Cardiac muscle cell (in vitro differentiated cells and primary cell): ENCODE results near the gene SESN2. TPM values are rescaled to one million over a fixed set of nuclear protein-coding genes. Genes with fewer than 3 reads are reported as not detected.
A peak's percentile ranks its signal among the peaks of the same experiment; 100 is the strongest.

Experiments used
- DNase-seq, 2 donors: peaks; one replicate each; pipeline versions ENCODE4 v3.0.0 to v3.0.0-alpha.2; 2010 to 2017; ENCODE audit warnings: low read depth in 1 of 2, low spot score in 1 of 2
- H3K27ac ChIP-seq: fragments of 200-600 bp; sonication (generic); 2 replicates; pipeline ENCODE4 v1.5.1; 2016
- H3K27me3 ChIP-seq: fragments of 200-600 bp; sonication (generic); 2 replicates; pipeline ENCODE4 v1.6.0; 2016; ENCODE audit warnings: control low read depth
- H3K36me3 ChIP-seq: fragments of 200-600 bp; sonication (generic); 2 replicates; pipeline ENCODE4 v1.5.1; 2016; ENCODE audit warnings: control low read depth
- H3K4me1 ChIP-seq: fragments of 200-600 bp; sonication (generic); 2 replicates; pipeline ENCODE4 v1.8.1; 2017; ENCODE audit warnings: low read depth, mild to moderate bottlenecking, mixed run types
- H3K4me3 ChIP-seq: fragments of 200-600 bp; sonication (generic); 2 replicates; pipeline ENCODE4 v1.5.1; 2016; ENCODE audit warnings: mild to moderate bottlenecking
- H3K9me3 ChIP-seq: fragments of 200-600 bp; sonication (generic); 2 replicates; pipeline ENCODE4 v1.5.1; 2017; ENCODE audit warnings: low read depth, mild to moderate bottlenecking, control low read depth
- polyA plus RNA-seq: library from polyadenylated mRNA; unstranded; fragments of >200 nt; fragmentation: Nextera tagmentation; extraction: Ambion mirVana; gene quantifications from 2 replicates; pipeline ENCODE4 v1.2.1, GENCODE V29; 2016
- total RNA-seq: library from RNA; depleted of rRNA; stranded (reverse); fragments of >200 nt; gene quantifications from 2 replicates; pipeline ENCODE4 v1.2.3, GENCODE V29; 2016
- TF ChIP-seq, protein P1 (sequence below): IDR thresholded peaks from 2 replicates; pipeline ENCODE4 v1.5.1; 2012; ENCODE audit warnings: low read depth, mild to moderate bottlenecking, low read length

The SESN2 gene
- total and polyA plus RNA-seq, 2 experiments from 2014 or later: 24.6 to 24.8 TPM

DNA sequence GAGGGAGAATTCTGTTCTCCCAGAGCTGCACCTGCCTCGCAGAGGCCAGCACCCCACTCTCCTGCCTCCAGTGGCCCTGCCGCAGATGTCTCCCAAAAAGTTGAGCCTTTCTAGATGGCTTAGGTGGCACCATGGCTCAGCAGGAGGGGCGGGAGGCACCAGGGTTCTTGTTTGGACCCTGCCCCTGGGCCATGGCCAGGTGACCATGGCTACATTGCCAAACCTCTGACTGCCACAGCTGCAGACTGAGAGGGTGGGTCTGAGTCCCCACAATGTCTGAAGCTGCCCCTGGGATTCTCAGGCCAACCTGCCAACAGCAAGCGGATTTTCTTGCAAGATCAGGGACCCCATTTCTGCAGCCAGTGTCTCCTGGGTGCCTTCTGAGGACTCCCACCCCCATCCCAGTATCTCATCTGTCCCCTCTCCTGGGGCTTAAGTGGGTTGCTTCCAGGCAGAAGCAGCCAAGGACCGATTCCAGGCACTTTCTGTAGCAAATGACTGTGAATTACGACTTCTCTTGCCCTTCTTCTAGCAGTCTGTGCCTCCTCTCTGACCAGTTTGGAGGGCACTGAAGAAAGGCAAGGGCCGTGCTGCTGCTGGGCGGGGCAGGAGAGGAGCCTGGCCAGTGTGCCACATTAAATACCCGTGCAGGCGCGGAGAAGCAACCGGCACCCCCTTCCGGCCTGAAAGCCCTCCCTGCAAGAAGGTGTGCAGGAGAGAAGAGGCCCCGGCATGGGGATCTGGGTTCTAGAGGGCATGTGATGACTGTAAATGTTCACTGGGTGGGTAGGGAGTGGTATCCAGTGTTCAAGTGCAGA is 22.5 kb downstream of the SESN2 start:
- H3K27me3 ChIP-seq: no peaks in the 10 kb centered on the region
- DNase-seq: no peak
- peaks cover 25% of the 10 kb centered on the region for H3K36me3 ChIP-seq
- no peak overlapping the region for H3K4me3 ChIP-seq
- no peaks in the 10 kb centered on the region for H3K9me3 ChIP-seq
- TF ChIP-seq, protein P1, sequence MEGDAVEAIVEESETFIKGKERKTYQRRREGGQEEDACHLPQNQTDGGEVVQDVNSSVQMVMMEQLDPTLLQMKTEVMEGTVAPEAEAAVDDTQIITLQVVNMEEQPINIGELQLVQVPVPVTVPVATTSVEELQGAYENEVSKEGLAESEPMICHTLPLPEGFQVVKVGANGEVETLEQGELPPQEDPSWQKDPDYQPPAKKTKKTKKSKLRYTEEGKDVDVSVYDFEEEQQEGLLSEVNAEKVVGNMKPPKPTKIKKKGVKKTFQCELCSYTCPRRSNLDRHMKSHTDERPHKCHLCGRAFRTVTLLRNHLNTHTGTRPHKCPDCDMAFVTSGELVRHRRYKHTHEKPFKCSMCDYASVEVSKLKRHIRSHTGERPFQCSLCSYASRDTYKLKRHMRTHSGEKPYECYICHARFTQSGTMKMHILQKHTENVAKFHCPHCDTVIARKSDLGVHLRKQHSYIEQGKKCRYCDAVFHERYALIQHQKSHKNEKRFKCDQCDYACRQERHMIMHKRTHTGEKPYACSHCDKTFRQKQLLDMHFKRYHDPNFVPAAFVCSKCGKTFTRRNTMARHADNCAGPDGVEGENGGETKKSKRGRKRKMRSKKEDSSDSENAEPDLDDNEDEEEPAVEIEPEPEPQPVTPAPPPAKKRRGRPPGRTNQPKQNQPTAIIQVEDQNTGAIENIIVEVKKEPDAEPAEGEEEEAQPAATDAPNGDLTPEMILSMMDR: no peak
- H3K27ac ChIP-seq: no peak overlapping the region
- no peaks in the 10 kb centered on the region for H3K4me1 ChIP-seq

DNA sequence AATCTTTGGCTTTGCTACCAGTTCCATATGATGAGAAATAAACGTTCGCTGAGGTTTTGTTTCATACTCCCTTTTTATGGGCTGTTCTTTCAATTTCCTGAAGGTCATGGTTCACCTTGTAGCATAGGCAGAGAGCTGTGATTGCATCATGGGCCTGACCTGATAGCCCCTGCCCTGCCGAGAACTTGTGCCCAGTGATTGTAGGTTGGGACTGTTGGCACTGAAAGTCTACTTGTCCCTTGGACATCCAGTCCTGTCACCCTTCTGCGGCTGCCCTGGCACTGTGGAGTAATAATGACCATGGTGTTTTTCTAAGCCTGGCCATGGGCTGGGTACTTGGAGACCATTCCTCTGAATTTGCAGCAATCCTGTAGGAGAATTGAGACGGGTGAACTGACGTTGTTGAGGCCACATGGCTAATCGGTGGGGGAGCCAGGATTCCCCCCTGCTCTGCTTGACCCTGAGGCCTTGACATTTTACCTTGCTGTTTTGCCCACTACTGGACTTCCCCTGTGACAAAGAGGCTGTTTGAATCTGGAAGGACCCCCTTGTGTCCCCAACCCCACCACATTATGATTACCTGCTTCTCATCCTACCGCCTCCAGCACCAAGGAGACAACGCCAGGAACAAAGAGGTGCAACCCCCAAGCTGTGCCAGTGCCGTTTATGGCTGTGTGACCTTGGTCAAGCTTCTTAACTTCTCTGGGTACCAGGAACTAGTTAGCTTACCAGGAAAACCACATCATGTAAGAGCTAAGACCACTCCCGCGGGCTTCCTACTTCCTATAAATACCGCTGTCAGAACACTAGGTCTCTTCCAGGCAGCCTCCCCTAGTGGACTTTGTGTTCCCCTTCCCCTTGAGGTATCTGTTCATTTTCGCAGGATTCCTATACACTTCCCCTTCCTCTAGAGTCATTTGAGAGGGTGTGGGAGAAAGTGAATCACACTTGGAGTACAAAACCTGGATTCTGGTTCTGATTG is 23.4 kb downstream of the SESN2 start:
- Histone ChIP-seq H3K27ac (no peak overlapping the region), H3K27me3 (no peaks in the 10 kb centered on the region), H3K9me3 (no peaks in the 10 kb centered on the region), H3K4me3 (no peak overlapping the region), H3K36me3 (peaks cover 20% of the 10 kb centered on the region), H3K4me1 (no peaks in the 10 kb centered on the region)
- TF ChIP-seq, protein P1: no peak
- DNase-seq: no peak

DNA sequence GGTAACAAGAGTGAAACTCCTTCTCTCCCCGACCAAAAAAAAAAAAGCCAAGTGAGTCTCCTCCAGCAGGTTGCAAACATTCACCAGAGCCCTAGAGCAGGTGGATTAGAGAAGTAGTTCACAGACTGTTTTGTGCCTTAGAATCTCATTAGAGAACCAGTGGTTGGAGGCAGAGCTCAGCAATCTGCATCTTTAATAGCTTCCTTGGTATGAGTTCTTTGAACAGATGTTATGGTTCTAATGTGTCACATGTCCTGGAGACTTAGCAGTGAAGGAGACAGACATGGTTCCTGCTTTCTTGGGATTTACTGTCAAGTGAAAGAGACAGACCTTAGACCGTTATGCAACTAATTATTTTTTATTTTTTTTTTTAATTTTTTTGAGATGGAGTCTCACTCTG is 26.8 kb downstream of the SESN2 start:
- Histone ChIP-seq H3K4me3 (no peak overlapping the region), H3K27ac (no peak overlapping the region), H3K36me3 (no peaks in the 10 kb centered on the region), H3K4me1 (no peaks in the 10 kb centered on the region), H3K9me3 (no peaks in the 10 kb centered on the region), H3K27me3 (no peaks in the 10 kb centered on the region)
- DNase-seq: no peak
- TF ChIP-seq, protein P1: no peak

DNA sequence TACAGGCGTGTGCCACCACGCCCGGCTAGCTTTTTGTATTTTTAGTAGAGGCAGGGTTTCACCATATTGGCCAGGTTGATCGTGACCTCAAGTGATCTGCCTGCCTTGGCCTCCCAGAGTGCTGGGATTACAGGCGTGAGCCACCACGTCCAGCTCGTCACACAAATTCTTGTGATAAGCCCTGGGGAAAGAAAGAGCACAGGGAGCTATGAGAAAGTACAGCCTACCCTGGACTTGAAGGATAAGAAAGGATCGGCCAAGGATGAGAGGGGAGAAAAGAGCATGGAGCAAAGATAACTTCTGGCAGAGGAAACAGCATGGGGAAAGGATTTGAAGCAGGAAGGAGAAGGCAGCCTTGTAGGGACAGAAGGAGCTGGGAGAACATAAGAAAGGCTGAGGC is 29.2 kb downstream of the SESN2 start:
- peak in 1 of 2 donors; percentile 39 for DNase-seq

DNA sequence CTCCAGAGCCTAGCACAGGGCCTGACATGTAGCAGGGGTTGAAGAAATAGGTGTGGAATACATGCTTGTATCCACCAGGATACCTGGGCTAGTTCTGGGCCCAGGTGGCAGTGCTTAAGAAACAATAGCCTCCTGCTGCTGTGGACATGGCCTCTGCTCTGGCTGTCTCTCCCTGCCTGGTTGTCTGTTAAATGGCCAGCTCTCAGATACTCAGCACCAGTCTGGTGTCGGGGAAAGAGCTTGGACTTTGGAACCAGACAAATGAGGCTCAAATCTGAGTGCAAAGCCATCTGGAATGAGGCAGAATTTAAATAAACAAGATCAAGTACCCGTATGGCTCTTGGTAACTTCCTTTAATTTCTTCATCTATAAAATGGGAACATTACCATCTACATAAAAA is 31.5 kb downstream of the SESN2 start:
- H3K4me3 ChIP-seq: no peak overlapping the region
- DNase-seq: no peak

More for the DNA sequence above, 29.2 kb downstream of the SESN2 start:
- H3K27me3 ChIP-seq: no peaks in the 10 kb centered on the region
- no peaks in the 10 kb centered on the region for H3K4me1 ChIP-seq
- H3K9me3 ChIP-seq: no peaks in the 10 kb centered on the region
- TF ChIP-seq, protein P1: no peak
- H3K4me3 ChIP-seq: no peak overlapping the region
- no peak overlapping the region for H3K27ac ChIP-seq
- no peaks in the 10 kb centered on the region for H3K36me3 ChIP-seq

More for the DNA sequence above, 31.5 kb downstream of the SESN2 start:
- H3K27me3 ChIP-seq: no peaks in the 10 kb centered on the region
- TF ChIP-seq, protein P1: no peak
- H3K27ac ChIP-seq: no peak overlapping the region
- H3K4me1 ChIP-seq: no peaks in the 10 kb centered on the region
- no peaks in the 10 kb centered on the region for H3K36me3 ChIP-seq
- no peaks in the 10 kb centered on the region for H3K9me3 ChIP-seq
